Type B pancreatic cell (in vitro differentiated cells): Measurements from ENCODE around the gene DCST2. TPM values are rescaled to one million over a fixed set of nuclear protein-coding genes. Genes with fewer than 3 reads are reported as not detected.
A peak's percentile ranks its signal among the peaks of the same experiment; 100 is the strongest.

Source experiments
- DNase-seq: peaks from one replicate; pipeline ENCODE4 v3.0.0; 2021; ENCODE audit warnings: mixed read lengths; ENCODE audit not compliant: unreplicated experiment; ENCODE audit errors: extremely low spot score
- H3K27ac Mint-ChIP-seq: 2 replicates; pipeline ENCODE4 v1.8.0; 2021; ENCODE audit warnings: mild to moderate bottlenecking, mixed read lengths
- H3K27me3 Mint-ChIP-seq: 2 replicates; pipeline ENCODE4 v1.8.0; 2021; ENCODE audit warnings: mixed read lengths
- H3K36me3 Mint-ChIP-seq: 2 replicates; pipeline ENCODE4 v1.8.0; 2021; ENCODE audit warnings: mixed read lengths
- H3K4me1 Mint-ChIP-seq: one replicate; pipeline ENCODE4 v1.8.0; 2021; ENCODE audit warnings: mixed read lengths; ENCODE audit not compliant: unreplicated experiment
- H3K4me3 Mint-ChIP-seq: 2 replicates; pipeline ENCODE4 v1.8.0; 2021; ENCODE audit warnings: mild to moderate bottlenecking, mixed read lengths
- H3K9me3 Mint-ChIP-seq: 2 replicates; pipeline ENCODE4 v1.8.0; 2021; ENCODE audit warnings: mixed read lengths
- long read RNA-seq: library from polyadenylated mRNA; unstranded; transcript quantifications from one replicate; pipeline ENCODE4 v2.0.0, GENCODE V29; 2020
- total RNA-seq: library from RNA; stranded (reverse); gene quantifications from 2 replicates; pipeline ENCODE4 v1.2.1, GENCODE V29; 2021; ENCODE audit warnings: low replicate concordance
- TF ChIP-seq, protein P1 (sequence below): fragments of 200-600 bp; sonication (generic); conservative IDR thresholded peaks from 2 replicates; pipeline ENCODE4 v1.5.0; 2021; ENCODE audit warnings: antibody characterized with exemption, mild to moderate bottlenecking

DCST2 gene
- total RNA-seq, result 1.6 and 2.4 TPM in 2 replicates
- long read RNA-seq, result 0 reads

DNA sequence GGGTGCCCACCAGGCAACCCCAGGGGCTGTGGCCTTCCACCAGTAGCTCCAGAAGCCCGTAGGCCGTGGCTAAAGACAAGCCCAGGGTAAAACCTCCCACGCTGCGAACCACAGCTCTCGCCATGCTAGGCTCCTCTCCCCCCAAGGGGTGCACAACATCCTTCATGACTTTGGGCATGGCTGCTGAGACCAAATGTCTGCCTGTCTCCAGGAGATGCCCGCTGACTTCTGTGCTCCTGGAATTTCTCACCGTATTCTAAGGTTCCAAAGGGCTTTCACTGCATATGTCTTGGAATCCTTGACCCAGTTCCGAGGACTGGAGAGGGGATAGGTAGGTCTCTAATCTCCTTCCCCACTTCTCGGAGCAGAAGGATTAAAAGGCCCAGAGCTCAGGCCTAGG, at the start of gene DCST2, which contains the start of gene DCST1:
DCST2 (minus strand) TSS at position 258 of the 400 bp plus-strand sequence; CDS start at position 178, 80 bp downstream.
DCST1 (plus strand) TSS at position 301 of the 400 bp plus-strand sequence. CDS start 213 bp downstream, outside the sequence.
- Mint-ChIP-seq H3K4me1 (no peaks in the 10 kb centered on the region), H3K4me3 (no peak within 1 kb of the TSS), H3K27me3 (peaks cover 4% of the 10 kb centered on the region), H3K36me3 (no peaks in the 10 kb centered on the region), H3K27ac (peak within 1 kb of the TSS; percentile 36), H3K9me3 (no peaks in the 10 kb centered on the region)
- DNase-seq, result no peak
- TF ChIP-seq, protein P1, sequence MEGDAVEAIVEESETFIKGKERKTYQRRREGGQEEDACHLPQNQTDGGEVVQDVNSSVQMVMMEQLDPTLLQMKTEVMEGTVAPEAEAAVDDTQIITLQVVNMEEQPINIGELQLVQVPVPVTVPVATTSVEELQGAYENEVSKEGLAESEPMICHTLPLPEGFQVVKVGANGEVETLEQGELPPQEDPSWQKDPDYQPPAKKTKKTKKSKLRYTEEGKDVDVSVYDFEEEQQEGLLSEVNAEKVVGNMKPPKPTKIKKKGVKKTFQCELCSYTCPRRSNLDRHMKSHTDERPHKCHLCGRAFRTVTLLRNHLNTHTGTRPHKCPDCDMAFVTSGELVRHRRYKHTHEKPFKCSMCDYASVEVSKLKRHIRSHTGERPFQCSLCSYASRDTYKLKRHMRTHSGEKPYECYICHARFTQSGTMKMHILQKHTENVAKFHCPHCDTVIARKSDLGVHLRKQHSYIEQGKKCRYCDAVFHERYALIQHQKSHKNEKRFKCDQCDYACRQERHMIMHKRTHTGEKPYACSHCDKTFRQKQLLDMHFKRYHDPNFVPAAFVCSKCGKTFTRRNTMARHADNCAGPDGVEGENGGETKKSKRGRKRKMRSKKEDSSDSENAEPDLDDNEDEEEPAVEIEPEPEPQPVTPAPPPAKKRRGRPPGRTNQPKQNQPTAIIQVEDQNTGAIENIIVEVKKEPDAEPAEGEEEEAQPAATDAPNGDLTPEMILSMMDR, result no peak

DNA sequence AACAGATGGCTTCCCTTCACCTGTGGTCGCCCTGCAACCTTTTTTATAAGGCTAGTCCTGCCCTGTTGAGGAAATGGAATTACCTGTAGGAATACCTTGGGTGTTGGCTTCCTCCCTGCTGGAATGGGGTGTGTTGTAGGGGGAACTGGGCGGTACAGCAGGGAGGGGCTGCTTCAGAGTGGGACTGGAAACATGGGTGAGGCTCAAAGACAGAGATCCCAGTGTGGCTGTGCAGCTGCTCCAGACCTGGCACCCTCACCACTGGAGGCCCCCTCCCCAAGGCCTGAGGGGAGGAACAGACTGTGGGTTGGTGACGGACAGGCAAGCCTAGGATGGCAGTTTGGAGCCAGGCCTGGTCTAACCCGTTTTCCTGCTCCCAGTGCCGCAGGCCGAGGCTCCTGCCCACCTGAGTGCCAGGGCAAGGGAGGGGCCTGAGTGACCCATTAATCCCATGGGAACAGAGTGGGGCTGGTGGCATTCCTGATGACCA, 49.5 kb upstream of the DCST2 start:
- no peaks in the 10 kb centered on the region for H3K9me3 Mint-ChIP-seq
- peak overlapping the region; percentile 81 for H3K4me3 Mint-ChIP-seq
- TF ChIP-seq, protein P1, result no peak
- DNase-seq, result no peak
- H3K27ac Mint-ChIP-seq, result peak overlapping the region; percentile 88
- H3K36me3 Mint-ChIP-seq, result no peaks in the 10 kb centered on the region
- H3K4me1 Mint-ChIP-seq, result peaks cover 31% of the 10 kb centered on the region
- H3K27me3 Mint-ChIP-seq, result peaks cover 48% of the 10 kb centered on the region

DNA sequence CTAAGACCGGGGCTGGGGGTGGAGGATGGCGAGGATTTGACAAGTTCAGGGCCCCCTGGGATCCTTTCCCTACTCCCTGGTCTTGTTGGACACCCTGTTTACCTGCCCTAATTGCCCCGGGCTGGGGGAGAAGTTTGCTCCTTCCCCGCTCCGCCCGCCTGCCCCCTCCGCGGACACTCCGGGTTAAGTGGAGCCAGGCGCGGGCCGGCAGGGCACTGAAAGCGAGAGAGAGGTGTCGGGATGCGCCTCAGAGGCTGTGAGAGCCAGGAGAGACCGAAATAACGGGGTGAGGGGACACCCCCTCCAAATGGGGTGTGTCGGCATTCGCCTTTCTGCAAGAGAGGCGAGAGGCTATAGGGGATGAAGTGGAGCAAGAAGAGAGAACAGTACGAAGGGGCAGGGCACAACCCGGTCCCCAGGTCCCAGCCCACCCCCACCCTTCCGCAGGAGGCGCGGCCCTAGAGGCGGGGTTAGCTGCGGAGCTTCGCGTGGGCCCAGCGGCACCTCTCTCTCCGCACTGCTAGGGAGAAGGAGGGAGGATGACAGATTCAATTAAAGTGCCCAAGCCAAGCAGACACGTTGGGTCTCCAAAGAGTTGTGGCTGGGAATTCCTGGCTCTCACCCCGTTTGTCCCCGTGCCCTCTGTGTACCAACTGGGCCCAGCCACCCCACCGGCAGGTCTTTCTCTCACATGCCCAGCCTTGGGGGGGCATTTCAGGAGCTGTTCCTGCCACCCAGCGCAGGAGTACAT, 48.9 kb upstream of the DCST2 start:
- peak overlapping the region; percentile 88 for H3K27ac Mint-ChIP-seq

DNA sequence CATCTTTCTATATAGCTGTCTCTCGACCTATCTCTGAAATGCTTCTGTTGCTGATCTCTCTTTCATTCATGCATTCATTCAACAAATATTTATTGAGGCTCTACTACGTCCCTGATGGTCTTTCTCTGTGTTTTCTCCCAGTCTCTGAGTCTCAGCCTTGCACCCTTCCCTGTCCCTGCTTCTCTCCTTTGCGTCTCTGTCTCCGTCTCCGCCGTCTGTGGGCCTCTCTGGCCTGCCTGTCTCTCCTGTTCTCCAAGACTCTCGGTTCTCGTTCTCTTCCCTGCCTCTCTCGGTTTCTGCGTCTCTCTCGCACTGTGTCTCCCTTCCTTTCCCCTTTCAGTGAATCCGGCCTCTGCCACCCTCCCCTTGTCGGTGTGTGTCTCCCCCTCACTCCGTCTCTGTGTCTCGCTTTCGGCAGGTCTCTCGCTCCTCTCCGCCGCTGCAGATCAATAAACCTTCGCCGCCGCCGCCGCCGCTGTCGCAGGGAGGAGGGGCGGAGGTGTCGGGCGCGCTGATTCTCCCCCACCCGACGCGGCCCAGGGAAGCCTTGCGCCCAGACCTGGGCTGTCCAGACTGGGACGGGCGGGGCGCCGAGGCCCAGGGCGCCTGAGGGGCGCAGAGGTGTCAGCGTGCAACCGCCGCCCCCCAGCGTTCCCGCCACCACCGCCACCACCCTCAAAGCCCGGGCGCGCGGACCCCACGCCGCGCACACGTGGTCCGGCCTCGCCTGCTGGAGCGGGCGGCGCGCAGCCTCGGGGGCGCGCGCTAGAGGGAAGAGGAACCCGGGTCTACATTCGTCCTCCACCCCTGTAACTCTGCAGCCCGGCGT, 48.1 kb upstream of the DCST2 start:
- TF ChIP-seq, protein P1, result no peak
- H3K4me1 Mint-ChIP-seq, result peaks cover 33% of the 10 kb centered on the region
- no peaks in the 10 kb centered on the region for H3K36me3 Mint-ChIP-seq
- peaks cover 57% of the 10 kb centered on the region for H3K27me3 Mint-ChIP-seq
- H3K27ac Mint-ChIP-seq, result peak overlapping the region; percentile 85
- no peaks in the 10 kb centered on the region for H3K9me3 Mint-ChIP-seq
- peak overlapping the region; percentile 89 for H3K4me3 Mint-ChIP-seq
- DNase-seq, result peak; percentile 72

More for the DNA sequence above, 48.9 kb upstream of the DCST2 start:
- H3K4me3 Mint-ChIP-seq, result peak overlapping the region; percentile 81
- H3K4me1 Mint-ChIP-seq, result peaks cover 32% of the 10 kb centered on the region
- H3K27me3 Mint-ChIP-seq, result peaks cover 54% of the 10 kb centered on the region
- H3K36me3 Mint-ChIP-seq, result no peaks in the 10 kb centered on the region
- H3K9me3 Mint-ChIP-seq, result no peaks in the 10 kb centered on the region
- DNase-seq, result peak; percentile 71
- TF ChIP-seq, protein P1, result no peak

DNA sequence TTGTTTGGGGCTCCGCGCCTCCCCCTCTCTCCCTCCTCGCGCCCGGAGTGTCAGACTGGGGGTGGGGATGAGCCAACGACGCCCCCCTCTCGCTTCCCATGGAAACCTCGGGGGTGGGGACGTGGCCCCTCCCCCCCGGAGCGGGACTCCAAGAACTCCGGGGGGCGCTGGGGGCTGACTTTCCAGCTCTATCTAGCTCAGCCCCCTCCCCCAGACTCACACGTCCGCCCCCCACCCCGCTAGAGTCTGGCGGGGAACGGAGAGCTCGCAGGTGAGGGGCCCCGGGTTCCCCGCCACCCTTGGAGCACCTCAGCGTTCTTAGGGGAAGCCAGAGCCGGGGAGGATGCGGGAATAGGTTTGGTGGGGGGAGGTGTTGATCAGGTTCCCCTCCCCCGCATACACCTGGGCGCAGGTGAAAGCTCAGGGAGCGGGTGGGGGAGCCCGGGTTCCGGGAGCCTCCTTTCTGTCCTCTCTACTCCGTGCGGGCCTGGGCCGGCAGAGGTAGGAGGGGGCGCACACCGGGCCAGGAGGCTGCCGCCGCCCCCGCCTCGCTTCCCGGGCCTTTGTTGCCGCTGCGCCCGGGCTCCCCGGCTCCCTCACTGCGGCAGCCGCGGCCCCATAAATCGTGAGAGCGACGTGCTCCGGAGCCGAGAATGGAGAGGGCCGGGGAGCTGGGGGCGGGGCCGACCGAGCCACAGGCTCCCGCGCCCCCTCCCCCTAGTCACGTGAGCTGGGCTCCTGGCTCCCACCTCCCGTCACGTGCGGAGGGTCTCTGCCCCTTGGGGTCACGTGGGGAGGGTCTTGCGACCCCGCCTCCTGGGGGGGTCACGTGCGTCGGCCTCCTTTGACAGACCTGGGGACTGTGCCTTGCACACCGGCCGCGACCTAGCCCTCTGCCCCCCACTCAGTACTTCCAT, 47.0 kb upstream of the DCST2 start:
- Mint-ChIP-seq H3K36me3 (no peaks in the 10 kb centered on the region), H3K4me1 (peaks cover 33% of the 10 kb centered on the region), H3K27ac (peak overlapping the region; percentile 85), H3K9me3 (no peaks in the 10 kb centered on the region), H3K4me3 (peak overlapping the region; percentile 89), H3K27me3 (peaks cover 62% of the 10 kb centered on the region)
- DNase-seq, result peak; percentile 85
- TF ChIP-seq, protein P1, result no peak
